Chondrocyte (in vitro differentiated cells): ENCODE results near the gene NR2F1-AS1. TPM values are rescaled to one million over a fixed set of nuclear protein-coding genes. Genes with fewer than 3 reads are reported as not detected.
A peak's percentile ranks its signal among the peaks of the same experiment; 100 is the strongest.

Experiments used
- DNase-seq: peaks from one replicate; pipeline ENCODE4 v3.0.0; 2021; ENCODE audit warnings: mixed read lengths, low spot score
- H3K27ac Mint-ChIP-seq: one replicate; pipeline ENCODE4 v1.8.0; 2021; ENCODE audit warnings: mild to moderate bottlenecking, moderate library complexity, mixed read lengths; ENCODE audit not compliant: unreplicated experiment
- H3K27me3 Mint-ChIP-seq: 2 replicates; pipeline ENCODE4 v1.8.0; 2021; ENCODE audit warnings: low read depth, mixed read lengths
- H3K36me3 Mint-ChIP-seq: 2 replicates; pipeline ENCODE4 v1.8.0; 2021; ENCODE audit warnings: low read depth, mixed read lengths
- H3K4me1 Mint-ChIP-seq: 2 replicates; pipeline ENCODE4 v1.8.0; 2021; ENCODE audit warnings: low read depth, mild to moderate bottlenecking, mixed read lengths
- H3K4me3 Mint-ChIP-seq: one replicate; pipeline ENCODE4 v1.8.0; 2021; ENCODE audit warnings: mild to moderate bottlenecking, moderate library complexity, mixed read lengths; ENCODE audit not compliant: unreplicated experiment
- H3K9me3 Mint-ChIP-seq: 2 replicates; pipeline ENCODE4 v1.8.0; 2021; ENCODE audit warnings: low read depth, mixed read lengths
- total RNA-seq: library from RNA; stranded (reverse); gene quantifications from 3 replicates; pipeline ENCODE4 v1.2.1, GENCODE V29; 2021
- TF ChIP-seq, protein P1 (sequence below): fragments of 200-600 bp; sonication (generic); IDR thresholded peaks from 2 replicates; pipeline ENCODE4 v1.5.0; 2021; ENCODE audit warnings: antibody characterized with exemption, mild to moderate bottlenecking, moderate library complexity

NR2F1-AS1 gene
- total RNA-seq, 1 donor from 2014 or later = 16.2 TPM

DNA sequence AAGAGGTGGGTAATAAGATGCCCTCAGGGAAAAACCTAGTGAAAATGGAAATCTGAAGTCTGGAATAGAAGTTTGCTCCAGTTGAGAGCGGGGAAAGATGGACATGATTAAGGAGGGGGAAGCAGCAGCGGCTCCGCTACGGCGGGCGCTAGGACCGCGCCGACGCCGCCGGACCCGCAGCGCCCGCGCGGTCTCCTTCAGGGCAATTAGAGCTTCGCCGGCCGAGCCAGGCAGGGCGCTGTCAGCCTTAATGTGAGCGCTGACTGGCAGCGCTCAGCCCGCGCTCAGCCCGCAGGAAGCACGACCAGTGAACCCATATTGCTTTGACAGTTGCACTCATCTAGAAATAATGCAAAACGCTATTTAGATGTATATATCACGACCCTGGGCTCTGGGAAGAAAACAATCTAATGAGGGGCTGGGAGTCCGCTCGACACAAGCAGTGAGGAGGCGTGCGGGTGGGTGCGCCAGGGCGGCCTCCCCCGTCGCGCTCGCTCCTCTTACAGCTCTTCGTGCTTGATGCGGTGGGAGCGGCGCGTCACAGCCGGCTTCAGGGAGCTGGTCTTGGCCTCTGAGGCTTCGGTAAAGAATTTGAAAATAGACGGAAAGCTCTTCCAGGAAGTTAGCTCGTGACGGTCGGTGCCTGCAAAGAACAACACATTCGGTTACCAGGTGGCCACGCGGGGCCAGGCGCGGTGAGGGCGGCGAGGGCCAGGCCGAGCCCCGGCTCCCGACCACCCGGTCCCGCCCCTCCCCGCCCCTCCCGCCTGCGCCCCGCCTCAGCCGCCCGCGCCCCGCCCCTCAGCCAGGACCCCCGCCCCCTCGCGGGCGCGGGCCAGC, 39.7 kb upstream of the NR2F1-AS1 start:
- Mint-ChIP-seq H3K27ac (peak overlapping the region; percentile 98), H3K27me3 (no peaks in the 10 kb centered on the region), H3K36me3 (no peaks in the 10 kb centered on the region), H3K9me3 (no peaks in the 10 kb centered on the region), H3K4me1 (peaks cover 18% of the 10 kb centered on the region), H3K4me3 (peak overlapping the region; percentile 94)
- TF ChIP-seq, protein P1, sequence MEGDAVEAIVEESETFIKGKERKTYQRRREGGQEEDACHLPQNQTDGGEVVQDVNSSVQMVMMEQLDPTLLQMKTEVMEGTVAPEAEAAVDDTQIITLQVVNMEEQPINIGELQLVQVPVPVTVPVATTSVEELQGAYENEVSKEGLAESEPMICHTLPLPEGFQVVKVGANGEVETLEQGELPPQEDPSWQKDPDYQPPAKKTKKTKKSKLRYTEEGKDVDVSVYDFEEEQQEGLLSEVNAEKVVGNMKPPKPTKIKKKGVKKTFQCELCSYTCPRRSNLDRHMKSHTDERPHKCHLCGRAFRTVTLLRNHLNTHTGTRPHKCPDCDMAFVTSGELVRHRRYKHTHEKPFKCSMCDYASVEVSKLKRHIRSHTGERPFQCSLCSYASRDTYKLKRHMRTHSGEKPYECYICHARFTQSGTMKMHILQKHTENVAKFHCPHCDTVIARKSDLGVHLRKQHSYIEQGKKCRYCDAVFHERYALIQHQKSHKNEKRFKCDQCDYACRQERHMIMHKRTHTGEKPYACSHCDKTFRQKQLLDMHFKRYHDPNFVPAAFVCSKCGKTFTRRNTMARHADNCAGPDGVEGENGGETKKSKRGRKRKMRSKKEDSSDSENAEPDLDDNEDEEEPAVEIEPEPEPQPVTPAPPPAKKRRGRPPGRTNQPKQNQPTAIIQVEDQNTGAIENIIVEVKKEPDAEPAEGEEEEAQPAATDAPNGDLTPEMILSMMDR = peak; percentile 62
- no peak for DNase-seq

DNA sequence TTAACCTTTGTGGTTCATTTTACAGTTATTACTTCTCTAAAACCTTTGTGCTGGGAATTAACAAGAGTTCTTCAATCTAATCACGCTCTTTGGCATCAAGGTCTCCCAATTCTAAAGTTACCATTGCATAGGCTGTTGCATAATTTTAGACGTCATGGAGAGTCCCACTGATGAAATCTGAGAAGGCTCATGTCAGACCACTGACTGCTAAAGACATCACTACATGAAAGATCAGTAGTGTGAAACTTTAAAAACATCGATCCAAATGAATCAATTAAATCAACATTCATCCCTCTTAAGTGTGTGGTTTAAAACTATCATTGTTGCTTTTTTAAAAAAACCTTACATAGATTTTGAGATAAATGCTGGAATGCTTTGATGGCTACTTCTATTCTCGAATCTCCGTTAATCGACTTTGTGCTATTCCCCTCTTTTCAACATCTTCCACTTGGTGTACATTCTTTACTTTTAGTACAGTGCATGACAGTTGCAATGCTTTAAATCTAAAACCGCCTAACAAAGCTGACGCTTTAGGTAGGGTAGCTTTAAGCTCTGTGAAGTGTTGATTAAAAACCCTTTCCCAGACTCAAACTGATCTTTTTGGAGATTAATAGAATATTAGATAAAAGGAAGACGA, 35.6 kb upstream of the NR2F1-AS1 start:
- Mint-ChIP-seq H3K4me3 (no peak overlapping the region), H3K27me3 (peaks cover 2% of the 10 kb centered on the region), H3K4me1 (peaks cover 23% of the 10 kb centered on the region), H3K27ac (no peak overlapping the region), H3K36me3 (no peaks in the 10 kb centered on the region), H3K9me3 (no peaks in the 10 kb centered on the region)
- TF ChIP-seq, protein P1 = no peak
- no peak for DNase-seq

DNA sequence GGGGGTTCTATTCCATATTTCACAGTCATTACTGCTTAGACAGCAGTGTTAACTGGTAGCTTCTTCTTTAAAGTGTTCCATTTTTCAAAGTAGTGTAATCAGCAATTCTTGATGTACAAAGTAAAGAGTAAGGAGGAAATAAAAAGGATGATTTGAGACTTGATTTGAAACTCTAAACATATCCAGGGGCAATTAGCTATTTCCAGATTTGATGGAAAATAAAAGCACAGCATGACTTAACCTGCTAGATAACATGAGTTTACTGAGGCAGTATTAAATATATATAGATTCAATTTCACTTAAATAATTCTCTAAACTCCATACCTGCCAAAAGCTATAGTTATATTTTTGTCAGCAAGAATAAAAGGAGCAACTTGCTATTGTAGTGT, 31.8 kb upstream of the NR2F1-AS1 start:
- peaks cover 20% of the 10 kb centered on the region for H3K27me3 Mint-ChIP-seq
- no peak for DNase-seq
- TF ChIP-seq, protein P1 = no peak
- H3K4me3 Mint-ChIP-seq = peak overlapping the region; percentile 82
- H3K9me3 Mint-ChIP-seq = no peaks in the 10 kb centered on the region
- H3K36me3 Mint-ChIP-seq = no peaks in the 10 kb centered on the region
- H3K4me1 Mint-ChIP-seq = peaks cover 20% of the 10 kb centered on the region
- no peak overlapping the region for H3K27ac Mint-ChIP-seq

DNA sequence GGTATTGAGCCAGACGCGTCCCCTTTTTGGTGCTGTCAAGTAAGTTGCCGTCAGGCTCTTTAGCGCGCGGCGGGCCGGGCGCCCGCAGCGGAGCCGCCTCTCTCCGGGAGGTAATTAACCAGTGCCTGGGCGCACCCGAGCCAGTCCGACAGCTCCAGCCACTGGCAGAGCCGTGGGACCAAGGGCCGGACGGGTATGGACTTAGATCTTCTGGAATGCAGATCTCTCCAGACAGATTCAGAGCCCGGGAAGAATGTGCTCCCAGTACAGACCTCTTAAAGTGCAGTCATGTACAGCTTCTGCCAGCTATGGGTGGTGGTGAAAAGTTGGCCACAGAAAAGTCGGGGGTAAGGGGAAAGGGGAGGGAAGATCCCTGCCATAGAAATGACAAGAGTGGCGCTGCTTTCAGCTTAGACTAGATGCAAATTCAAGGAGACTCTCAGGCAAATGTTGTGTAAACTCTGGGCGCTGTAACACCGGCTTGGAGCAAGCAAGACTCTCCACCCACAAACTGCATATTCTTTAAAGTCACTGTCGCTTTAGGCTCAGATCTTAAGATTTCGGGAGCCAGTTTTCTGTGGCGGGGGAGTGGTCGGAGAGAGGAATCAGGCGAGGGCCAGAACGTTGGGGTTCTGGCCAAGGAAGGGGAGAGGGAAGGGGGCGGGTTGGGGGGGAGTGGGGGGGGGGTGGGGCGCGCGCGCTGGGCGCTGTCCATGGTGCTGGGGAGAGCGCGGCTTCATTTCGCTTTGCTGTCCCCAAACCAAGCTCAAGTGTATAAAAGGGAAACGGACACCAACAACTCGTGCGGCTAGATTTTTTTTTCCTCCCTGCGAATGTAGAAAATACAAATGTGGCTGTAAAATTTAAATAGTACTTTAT, 31.2 kb upstream of the NR2F1-AS1 start:
- Mint-ChIP-seq H3K9me3 (no peaks in the 10 kb centered on the region), H3K27ac (peak overlapping the region; percentile 69), H3K36me3 (no peaks in the 10 kb centered on the region), H3K27me3 (peaks cover 20% of the 10 kb centered on the region), H3K4me1 (peaks cover 27% of the 10 kb centered on the region), H3K4me3 (peak overlapping the region; percentile 82)
- TF ChIP-seq, protein P1 = no peak
- DNase-seq = no peak
